ENCODE data around the gene PGPEP1. TPM values are rescaled to one million over a fixed set of nuclear protein-coding genes. Genes with fewer than 3 reads are reported as not detected.
"Not testable (repeated sequence)": the region's sequence is repeated elsewhere in the genome, so short reads cannot be mapped to it uniquely, and the experiment has no call there.

PGPEP1 gene
- total and polyA plus RNA-seq, 4 donors, result 13.0 to 41.6 (median 15.0) TPM

DNA sequence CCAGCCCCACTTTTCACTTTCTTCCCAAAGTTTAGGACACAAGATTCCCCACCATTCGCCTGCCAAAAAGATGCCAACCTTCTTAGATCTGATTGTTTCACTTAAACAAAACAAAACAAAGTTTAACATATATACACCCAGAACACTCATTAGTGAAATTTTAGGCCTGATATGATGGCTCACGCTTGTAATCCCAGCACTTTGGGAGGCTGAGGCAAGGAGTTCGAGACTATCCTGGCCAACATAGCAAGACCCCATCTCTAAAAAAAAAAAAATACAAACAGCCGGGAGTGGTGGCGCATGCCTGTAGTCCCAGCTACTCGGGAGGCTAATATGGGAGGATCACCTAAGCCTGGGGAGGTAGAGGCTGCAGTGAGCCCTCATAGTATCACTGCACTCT is 4.9 kb downstream of the PGPEP1 start:
- peaks cover 0 to 15% (median 0%) of the 10 kb centered on the region in 5 donors for H3K4me1 ChIP-seq (ENCODE audit: control insufficient read depth in 5 of 5, insufficient read depth in 5 of 5, low read length in 5 of 5)
- H3K4me3 ChIP-seq, result no peak overlapping the region
- H3K9ac ChIP-seq (ENCODE audit: insufficient read depth in 1 of 2, low read length in 2 of 2), result no peak overlapping the region
- 95 to 96% methylated on average over 6 of the region's 6 CpGs for WGBS, 2 donors
- peaks cover 0 to 3% (median under 1%) of the 10 kb centered on the region in 4 donors for H3K36me3 ChIP-seq (ENCODE audit: control insufficient read depth in 4 of 4, insufficient read depth in 4 of 4, low read length in 4 of 4)
- no peak for DNase-seq
- TF ChIP-seq, protein P1, sequence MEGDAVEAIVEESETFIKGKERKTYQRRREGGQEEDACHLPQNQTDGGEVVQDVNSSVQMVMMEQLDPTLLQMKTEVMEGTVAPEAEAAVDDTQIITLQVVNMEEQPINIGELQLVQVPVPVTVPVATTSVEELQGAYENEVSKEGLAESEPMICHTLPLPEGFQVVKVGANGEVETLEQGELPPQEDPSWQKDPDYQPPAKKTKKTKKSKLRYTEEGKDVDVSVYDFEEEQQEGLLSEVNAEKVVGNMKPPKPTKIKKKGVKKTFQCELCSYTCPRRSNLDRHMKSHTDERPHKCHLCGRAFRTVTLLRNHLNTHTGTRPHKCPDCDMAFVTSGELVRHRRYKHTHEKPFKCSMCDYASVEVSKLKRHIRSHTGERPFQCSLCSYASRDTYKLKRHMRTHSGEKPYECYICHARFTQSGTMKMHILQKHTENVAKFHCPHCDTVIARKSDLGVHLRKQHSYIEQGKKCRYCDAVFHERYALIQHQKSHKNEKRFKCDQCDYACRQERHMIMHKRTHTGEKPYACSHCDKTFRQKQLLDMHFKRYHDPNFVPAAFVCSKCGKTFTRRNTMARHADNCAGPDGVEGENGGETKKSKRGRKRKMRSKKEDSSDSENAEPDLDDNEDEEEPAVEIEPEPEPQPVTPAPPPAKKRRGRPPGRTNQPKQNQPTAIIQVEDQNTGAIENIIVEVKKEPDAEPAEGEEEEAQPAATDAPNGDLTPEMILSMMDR (IDR thresholded peaks at IDR 0.05; ENCODE audit: control extremely low read depth, extremely low read depth), result no peak
- ATAC-seq (ENCODE audit: insufficient read depth, low FRiP score), result no peak
- no peaks in the 10 kb centered on the region for H3K27me3 ChIP-seq (ENCODE audit: control insufficient read depth in 3 of 3, insufficient read depth in 3 of 3, low read length in 2 of 3)
- no peaks in the 10 kb centered on the region for H3K9me3 ChIP-seq (ENCODE audit: control insufficient read depth in 4 of 4, insufficient read depth in 3 of 4, low read length in 3 of 4)
- H3K27ac ChIP-seq (ENCODE audit: low read depth in 1 of 2, low read length in 1 of 2), result no peak overlapping the region

DNA sequence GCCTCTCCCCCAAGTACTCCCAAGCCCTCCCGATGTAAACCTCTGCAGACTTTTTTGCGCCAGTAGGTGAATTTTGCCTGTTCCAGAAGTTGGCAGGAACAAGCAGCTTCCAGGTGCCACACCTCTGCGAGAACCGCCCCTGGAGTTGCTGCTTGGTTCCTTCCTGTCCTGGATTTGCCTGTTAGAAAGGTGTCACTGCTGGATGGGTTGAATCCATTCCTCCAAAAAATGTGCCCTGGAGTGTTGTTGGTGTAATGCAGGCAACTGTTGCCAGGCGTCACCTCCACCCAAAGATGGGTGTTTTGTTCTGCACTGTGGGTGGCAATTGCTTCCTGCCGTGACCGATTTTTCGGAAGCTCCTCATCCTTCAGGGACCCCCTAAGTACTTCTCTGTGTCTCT is 5.7 kb downstream of the PGPEP1 start:
- no peak overlapping the region for H3K27ac ChIP-seq (ENCODE audit: low read depth in 1 of 2, low read length in 1 of 2)
- ATAC-seq (ENCODE audit: insufficient read depth, low FRiP score) (no peak), DNase-seq (no peak)
- no peak overlapping the region for H3K4me3 ChIP-seq
- TF ChIP-seq, protein P1 (IDR thresholded peaks at IDR 0.05; ENCODE audit: control extremely low read depth, extremely low read depth), result no peak
- H3K9me3 ChIP-seq (ENCODE audit: control insufficient read depth in 4 of 4, insufficient read depth in 3 of 4, low read length in 3 of 4), result no peaks in the 10 kb centered on the region
- WGBS, 2 donors, result 77% methylated on average over 8 of the region's 8 CpGs
- H3K36me3 ChIP-seq (ENCODE audit: control insufficient read depth in 4 of 4, insufficient read depth in 4 of 4, low read length in 4 of 4), result peaks cover 0 to 4% (median 2%) of the 10 kb centered on the region in 4 donors
- peaks cover 0 to 11% (median 0%) of the 10 kb centered on the region in 5 donors for H3K4me1 ChIP-seq (ENCODE audit: control insufficient read depth in 5 of 5, insufficient read depth in 5 of 5, low read length in 5 of 5)
- H3K27me3 ChIP-seq (ENCODE audit: control insufficient read depth in 3 of 3, insufficient read depth in 3 of 3, low read length in 2 of 3), result no peaks in the 10 kb centered on the region
- no peak overlapping the region for H3K9ac ChIP-seq (ENCODE audit: insufficient read depth in 1 of 2, low read length in 2 of 2)

DNA sequence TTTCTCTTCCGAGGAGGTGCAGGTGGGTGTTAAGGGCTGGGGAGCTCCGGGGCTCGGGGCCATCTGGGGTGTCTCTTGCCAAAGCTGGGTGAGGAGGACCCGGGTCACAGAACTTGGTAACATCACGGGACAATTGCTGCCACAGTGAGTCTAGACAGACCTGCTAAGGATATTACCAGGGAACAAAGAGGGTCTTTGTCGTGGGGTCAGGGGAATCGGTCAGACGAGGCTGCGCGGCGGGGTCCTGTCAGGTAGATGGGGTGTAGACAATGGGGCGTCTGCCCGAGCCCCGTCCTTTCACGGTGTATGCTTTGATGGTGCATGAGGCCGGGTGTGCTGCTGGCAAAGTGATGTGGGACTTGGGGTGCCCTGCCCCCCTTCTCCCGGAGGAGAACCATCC is 7.8 kb downstream of the PGPEP1 start:
- Histone ChIP-seq H3K27ac (ENCODE audit: low read depth in 1 of 2, low read length in 1 of 2) (no peak overlapping the region), H3K36me3 (ENCODE audit: control insufficient read depth in 4 of 4, insufficient read depth in 4 of 4, low read length in 4 of 4) (peaks cover 0 to 4% (median 2%) of the 10 kb centered on the region in 4 donors), H3K4me1 (ENCODE audit: control insufficient read depth in 5 of 5, insufficient read depth in 5 of 5, low read length in 5 of 5) (peaks cover 0 to 7% (median 0%) of the 10 kb centered on the region in 5 donors), H3K9ac (ENCODE audit: insufficient read depth in 1 of 2, low read length in 2 of 2) (no peak overlapping the region), H3K27me3 (ENCODE audit: control insufficient read depth in 3 of 3, insufficient read depth in 3 of 3, low read length in 2 of 3) (no peaks in the 10 kb centered on the region), H3K4me3 (no peak overlapping the region), H3K9me3 (ENCODE audit: control insufficient read depth in 4 of 4, insufficient read depth in 3 of 4, low read length in 3 of 4) (no peaks in the 10 kb centered on the region)
- DNase-seq (no peak), ATAC-seq (ENCODE audit: insufficient read depth, low FRiP score) (no peak)
- WGBS, 2 donors, result 93 to 95% methylated on average over 17 of the region's 17 CpGs
- TF ChIP-seq, protein P1 (IDR thresholded peaks at IDR 0.05; ENCODE audit: control extremely low read depth, extremely low read depth), result no peak

GRCh38 chr19:18348818-18349339 is 8.5 kb downstream of the PGPEP1 start:
- H3K4me1 ChIP-seq (ENCODE audit: control insufficient read depth in 5 of 5, insufficient read depth in 5 of 5, low read length in 5 of 5); H3K9me3 ChIP-seq (ENCODE audit: control insufficient read depth in 4 of 4, insufficient read depth in 3 of 4, low read length in 3 of 4); H3K9ac ChIP-seq (ENCODE audit: insufficient read depth in 1 of 2, low read length in 2 of 2); ATAC-seq (ENCODE audit: insufficient read depth, low FRiP score); H3K36me3 ChIP-seq (ENCODE audit: control insufficient read depth in 4 of 4, insufficient read depth in 4 of 4, low read length in 4 of 4); H3K4me3 ChIP-seq; H3K27ac ChIP-seq (ENCODE audit: low read depth in 1 of 2, low read length in 1 of 2); DNase-seq; H3K27me3 ChIP-seq (ENCODE audit: control insufficient read depth in 3 of 3, insufficient read depth in 3 of 3, low read length in 2 of 3): not testable (repeated sequence)
- 91 to 94% methylated on average over 6 of the region's 6 CpGs for WGBS, 2 donors

Measured in lung (tissue), 12 donors.